ENCODE measurements around the gene UPK1B. TPM values are rescaled to one million over a fixed set of nuclear protein-coding genes. Genes with fewer than 3 reads are reported as not detected.

Gene UPK1B
- total RNA-seq, 1 donor from 2014 or later = not detected

DNA sequence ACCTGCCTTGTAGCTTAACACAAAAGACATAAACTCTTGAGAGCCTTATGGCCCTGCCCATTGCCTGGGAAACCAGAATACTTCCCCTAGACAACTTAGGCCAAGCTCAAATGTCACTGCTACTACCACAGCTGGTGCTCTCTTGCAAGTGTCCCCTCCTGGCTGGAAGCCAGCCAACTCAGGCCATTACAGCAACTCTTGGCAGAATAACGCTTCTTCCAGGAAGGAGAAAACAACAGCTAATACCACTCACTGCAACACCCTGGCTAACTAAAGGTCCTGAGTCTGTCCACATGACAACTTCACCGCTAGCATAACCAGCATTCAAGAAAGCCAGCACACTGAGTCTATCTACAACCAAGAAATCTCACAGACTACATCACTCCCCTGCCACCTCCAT lies 72.4 kb downstream of the UPK1B start:
- DNase-seq (ENCODE audit: low read depth in 2 of 2) = no peak

Other genes starting within 250 kb of the UPK1B start
- under 0.01 and 0.13 TPM in 2 replicates for gene IGSF11, start 138.8 kb upstream of the UPK1B start, total RNA-seq
- not detected in 2 replicates for gene TEX55, start 27.4 kb upstream of the UPK1B start, total RNA-seq
- gene B4GALT4, start 67.3 kb downstream of the UPK1B start, total RNA-seq = 3.2 and 4.7 TPM in 2 replicates
- gene ARHGAP31, start 120.8 kb downstream of the UPK1B start, total RNA-seq = 20.7 and 26.9 TPM in 2 replicates

Data from dermis microvascular lymphatic vessel endothelial cell (primary cell).